DND-41 (cell line): ENCODE results near the gene GADD45GIP1.

Experiments used
- EZH2 ChIP-seq: IDR thresholded peaks from 3 replicates; pipeline ENCODE4 v1.6.1; 2012; ENCODE audit warnings: borderline replicate concordance, low read depth, mild to moderate bottlenecking, moderate library complexity, low read length, inconsistent platforms; ENCODE audit not compliant: severe bottlenecking
- TF ChIP-seq, protein P1 (sequence below): IDR thresholded peaks from 2 replicates; pipeline ENCODE4 v1.5.1; 2012; ENCODE audit warnings: borderline replicate concordance, low read length, moderate library complexity, mild to moderate bottlenecking; ENCODE audit not compliant: poor library complexity, severe bottlenecking; ENCODE audit errors: extremely low read depth

GRCh38 chr19:13001166-13001501 is 44.1 kb upstream of the GADD45GIP1 start:
- TF ChIP-seq, protein P1, sequence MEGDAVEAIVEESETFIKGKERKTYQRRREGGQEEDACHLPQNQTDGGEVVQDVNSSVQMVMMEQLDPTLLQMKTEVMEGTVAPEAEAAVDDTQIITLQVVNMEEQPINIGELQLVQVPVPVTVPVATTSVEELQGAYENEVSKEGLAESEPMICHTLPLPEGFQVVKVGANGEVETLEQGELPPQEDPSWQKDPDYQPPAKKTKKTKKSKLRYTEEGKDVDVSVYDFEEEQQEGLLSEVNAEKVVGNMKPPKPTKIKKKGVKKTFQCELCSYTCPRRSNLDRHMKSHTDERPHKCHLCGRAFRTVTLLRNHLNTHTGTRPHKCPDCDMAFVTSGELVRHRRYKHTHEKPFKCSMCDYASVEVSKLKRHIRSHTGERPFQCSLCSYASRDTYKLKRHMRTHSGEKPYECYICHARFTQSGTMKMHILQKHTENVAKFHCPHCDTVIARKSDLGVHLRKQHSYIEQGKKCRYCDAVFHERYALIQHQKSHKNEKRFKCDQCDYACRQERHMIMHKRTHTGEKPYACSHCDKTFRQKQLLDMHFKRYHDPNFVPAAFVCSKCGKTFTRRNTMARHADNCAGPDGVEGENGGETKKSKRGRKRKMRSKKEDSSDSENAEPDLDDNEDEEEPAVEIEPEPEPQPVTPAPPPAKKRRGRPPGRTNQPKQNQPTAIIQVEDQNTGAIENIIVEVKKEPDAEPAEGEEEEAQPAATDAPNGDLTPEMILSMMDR: no peak
- no peak for TF ChIP-seq EZH2
